OCI-LY7 (cell line): ENCODE measurements around the gene KLHDC3. TPM values are rescaled to one million over a fixed set of nuclear protein-coding genes. Genes with fewer than 3 reads are reported as not detected.

Experiments used
- BruUV-seq: library from RNA; stranded (reverse); fragments of 400-500 nt; replicated peaks from 2 replicates; lab custom pipeline; 2021; lab: Mats Ljungman, UMichigan
- CTCF ChIA-PET: fragments of 300-600 bp; sonication (Branson Sonifier 250); formaldehyde crosslinking; loops from one replicate; lab custom pipeline; 2022; ENCODE audit warnings: antibody characterized with exemption; ENCODE audit not compliant: unreplicated experiment; lab: Charles Lee
- POLR2A ChIA-PET: fragments of 300-600 bp; sonication (Branson Sonifier 250); formaldehyde crosslinking; loops from one replicate; lab custom pipeline; 2022; ENCODE audit warnings: antibody characterized with exemption; lab: Charles Lee
- DNase-seq: peaks from one replicate; pipeline ENCODE4 v3.0.0-alpha.2; 2015; ENCODE audit warnings: low spot score
- H2AFZ ChIP-seq: fragments of 200-600 bp; sonication (generic), shearing (Covaris generic); 2 replicates; pipeline ENCODE4 v1.6.1; 2014; ENCODE audit warnings: mild to moderate bottlenecking, antibody characterized with exemption, low read length, moderate library complexity
- H3K27ac ChIP-seq: fragments of 200-600 bp; sonication (generic); 2 replicates; pipeline ENCODE4 v1.5.1; 2014; ENCODE audit warnings: mixed run types, low read depth, mild to moderate bottlenecking, moderate library complexity, low read length, inconsistent platforms; ENCODE audit not compliant: poor library complexity, severe bottlenecking
- H3K36me3 ChIP-seq: fragments of 200-600 bp; sonication (generic); 2 replicates; pipeline ENCODE4 v1.6.1; 2014; ENCODE audit warnings: mild to moderate bottlenecking, antibody characterized with exemption, low read length, moderate library complexity, mixed read lengths; ENCODE audit not compliant: insufficient read depth
- H3K4me1 ChIP-seq: fragments of 200-600 bp; sonication (generic); 2 replicates; pipeline ENCODE4 v1.5.1; 2014; ENCODE audit warnings: mild to moderate bottlenecking, low read length; ENCODE audit not compliant: insufficient read depth, poor library complexity, severe bottlenecking
- H3K4me2 ChIP-seq: fragments of 200-600 bp; sonication (generic); 2 replicates; pipeline ENCODE4 v1.6.1; 2014; ENCODE audit warnings: mild to moderate bottlenecking, low read length
- H3K4me3 ChIP-seq: fragments of 200-600 bp; sonication (generic); 2 replicates; pipeline ENCODE4 v1.5.1; 2014; ENCODE audit warnings: mild to moderate bottlenecking, low read depth, low read length; ENCODE audit not compliant: poor library complexity, severe bottlenecking
- H3K79me2 ChIP-seq: fragments of 200-600 bp; sonication (generic); 2 replicates; pipeline ENCODE4 v1.6.1; 2016; ENCODE audit warnings: low read depth, mild to moderate bottlenecking, low read length, moderate library complexity, mixed read lengths; ENCODE audit not compliant: insufficient read depth
- H3K9me2 ChIP-seq: fragments of 200-600 bp; sonication (generic); 2 replicates; pipeline ENCODE4 v1.6.1; 2016; ENCODE audit warnings: mild to moderate bottlenecking, low read length, mixed read lengths; ENCODE audit not compliant: insufficient read depth
- H3K9me3 ChIP-seq: fragments of 200-600 bp; sonication (generic); 2 replicates; pipeline ENCODE4 v1.6.1; 2014; ENCODE audit warnings: mild to moderate bottlenecking, mixed run types, low read length, mixed read lengths
- H4K20me1 ChIP-seq: fragments of 200-600 bp; sonication (generic); 2 replicates; pipeline ENCODE4 v1.6.1; 2014; ENCODE audit warnings: mild to moderate bottlenecking, antibody characterized with exemption, low read length, moderate library complexity, mixed read lengths; ENCODE audit not compliant: insufficient read depth
- CTCF ChIP-seq: fragments of 200-600 bp; sonication (generic); conservative IDR thresholded peaks from 2 replicates; pipeline ENCODE4 v1.5.1; 2014; ENCODE audit warnings: mild to moderate bottlenecking, antibody characterized with exemption, low read length, moderate library complexity, mixed read lengths
- EZH2phosphoT487 ChIP-seq: fragments of 200-600 bp; sonication (generic); IDR thresholded peaks from 2 replicates; pipeline ENCODE4 v1.6.1; 2018; ENCODE audit warnings: low read depth, borderline replicate concordance, mild to moderate bottlenecking, mixed run types, antibody characterized with exemption, low read length, moderate library complexity, mixed read lengths
- intact Hi-C: fragments of 100-400 bp; cut with micrococcal nuclease; formaldehyde crosslinking; loops from one replicate; pipeline ENCODE4 v1.10.0; 2022; ENCODE audit not compliant: unreplicated experiment
- total RNA-seq, 2 experiments: library from RNA; depleted of rRNA in 1 of 2; stranded (reverse); fragments of >200 nt in 1 of 2; shearing (Covaris generic) in 1 of 2; gene quantifications; 2 replicates each; pipeline ENCODE4 v1.2.3, GENCODE V29; 2014 to 2022

The KLHDC3 gene
- total RNA-seq, 2 experiments from 2014 or later, result 89.9 to 91.4 TPM

GRCh38 chr6:43052225-43052841 lies 38.3 kb downstream of the KLHDC3 start:
- POLR2A ChIA-PET, result no interaction called here
- Histone ChIP-seq H3K27ac (no peak overlapping the region), H3K4me1 (peaks cover 21% of the 10 kb centered on the region), H2AFZ (no peak overlapping the region), H4K20me1 (no peaks in the 10 kb centered on the region), H3K79me2 (no peaks in the 10 kb centered on the region), H3K9me2 (no peaks in the 10 kb centered on the region), H3K4me2 (peak overlapping the region; percentile 92), H3K9me3 (no peaks in the 10 kb centered on the region), H3K4me3 (no peak overlapping the region), H3K36me3 (peaks cover 28% of the 10 kb centered on the region)
- CTCF ChIA-PET, result no interaction called here
- DNase-seq, result no peak
- intact Hi-C loops, result loop anchor here (2.0 kb wide), 1 partner anchor 38 kb away; the partner anchor contains the start of gene KLHDC3
- no TSS peak for BruUV-seq
- TF ChIP-seq CTCF (no peak), EZH2phosphoT487 (no peak)

- no peaks in the 10 kb centered on the region for H3K9me2 ChIP-seq
- H3K36me3 ChIP-seq, result peaks cover 27% of the 10 kb centered on the region
- CTCF ChIA-PET, result no interaction called here
- H3K4me2 ChIP-seq, result peak overlapping the region; percentile 92
- H3K79me2 ChIP-seq, result peaks cover 6% of the 10 kb centered on the region; the same call in 1 of the 2 replicates
- peak overlapping the region; percentile 57 for H3K27ac ChIP-seq
- H2AFZ ChIP-seq, result peak overlapping the region; percentile 58
- H3K4me1 ChIP-seq, result peaks cover 25% of the 10 kb centered on the region
- TF ChIP-seq CTCF, result no peak
- intact Hi-C loops, result loop anchor here (2.0 kb wide), 1 partner anchor 38 kb away; the partner anchor contains the start of gene KLHDC3
- no TSS peak for BruUV-seq
- peak overlapping the region; percentile 77 for H3K4me3 ChIP-seq
- POLR2A ChIA-PET, result interaction anchor here (1.8 to 2.4 kb wide), 2 partner anchors 8 to 69 kb away, joined by 5 to 6 read pairs; partner anchors contain the start of gene PPP2R5D
- no peaks in the 10 kb centered on the region for H4K20me1 ChIP-seq
- H3K9me3 ChIP-seq, result no peaks in the 10 kb centered on the region
- DNase-seq, result peak; percentile 24
Measured at GRCh38 chr6:43052842-43053544, 38.9 kb downstream of the KLHDC3 start.
